Endothelial cell of umbilical vein (primary cell): ENCODE data around the gene PBX2. TPM values are rescaled to one million over a fixed set of nuclear protein-coding genes. Genes with fewer than 3 reads are reported as not detected.

Experiments
- BruUV-seq: library from RNA; stranded (reverse); fragments of 400-500 nt; replicated peaks from 2 replicates; lab custom pipeline; 2021; lab: Mats Ljungman, UMichigan
- CTCF ChIA-PET: fragments of 300-600, 350-600 bp; sonication (Branson Sonifier 250); formaldehyde crosslinking; loops from one replicate; lab custom pipeline; 2021; ENCODE audit warnings: antibody characterized with exemption, inconsistent platforms; lab: Charles Lee
- POLR2A ChIA-PET: fragments of 300-600, 350-600 bp; sonication (Branson Sonifier 250); formaldehyde crosslinking; loops from one replicate; lab custom pipeline; 2021; ENCODE audit warnings: antibody characterized with exemption, inconsistent platforms; lab: Charles Lee
- DNase-seq: peaks from one replicate; pipeline ENCODE4 v3.0.0-alpha.2; 2011; ENCODE audit warnings: low read depth, low spot score
- FAIRE-seq: peaks from 2 replicates; lab custom pipeline; 2011; peaks lifted over from hg19 to GRCh38; lab: Jason Lieb, UNC
- H2AFZ ChIP-seq: 2 replicates; pipeline ENCODE4 v1.6.0; 2012; ENCODE audit warnings: low read depth, low read length, control low read depth, inconsistent platforms
- H3K27ac ChIP-seq: 2 replicates; pipeline ENCODE4 v1.5.1; 2011; ENCODE audit warnings: low read depth, mild to moderate bottlenecking, control low read depth, low read length, moderate library complexity; ENCODE audit not compliant: insufficient read depth
- H3K27me3 ChIP-seq, 2 experiments: 2 replicates each; pipeline versions ENCODE4 v1.6.0 to v1.6.1; 2011; ENCODE audit warnings: low read length in 2 of 2, mixed read lengths in 1 of 2; ENCODE audit not compliant: control insufficient read depth in 2 of 2, insufficient read depth in 2 of 2
- H3K36me3 ChIP-seq, 2 experiments: 2 replicates in 1 of 2; 3 replicates in 1 of 2; pipeline ENCODE4 v1.5.1; 2011; ENCODE audit warnings: low read length in 2 of 2, mild to moderate bottlenecking in 1 of 2, moderate library complexity in 1 of 2; ENCODE audit not compliant: control insufficient read depth in 2 of 2, insufficient read depth in 2 of 2; ENCODE audit errors: extremely low read depth in 1 of 2
- H3K4me1 ChIP-seq: 3 replicates; pipeline ENCODE4 v1.5.1; 2011; ENCODE audit warnings: mild to moderate bottlenecking, low read length; ENCODE audit not compliant: control insufficient read depth, insufficient read depth; ENCODE audit errors: extremely low read depth
- H3K4me2 ChIP-seq: 2 replicates; pipeline ENCODE4 v1.6.1; 2011; ENCODE audit warnings: low read length, control low read depth, mixed read lengths; ENCODE audit not compliant: insufficient read depth
- H3K4me3 ChIP-seq, 3 experiments: fragments of 200-600 bp in 1 of 3; sonication (generic), shearing (Covaris generic) in 1 of 3; replicated peaks in 1 of 3; 2 replicates each; pipeline ENCODE4 v1.5.1; 2011 to 2016; ENCODE audit warnings: control low read depth in 3 of 3, low read length in 3 of 3, mild to moderate bottlenecking in 2 of 3, inconsistent platforms in 1 of 3, low read depth in 1 of 3, moderate library complexity in 1 of 3; ENCODE audit not compliant: insufficient read depth in 1 of 3
- H3K79me2 ChIP-seq: 2 replicates; pipeline ENCODE4 v1.6.0; 2012; ENCODE audit warnings: low read length, inconsistent platforms; ENCODE audit not compliant: control insufficient read depth, insufficient read depth
- H3K9ac ChIP-seq: replicated peaks from 2 replicates; pipeline ENCODE3; 2011; ENCODE audit warnings: low read length, control low read depth; ENCODE audit not compliant: insufficient read depth; ENCODE audit errors: extremely low read depth
- H3K9me1 ChIP-seq: replicated peaks from 3 replicates; pipeline ENCODE4 v1.6.0; 2011; ENCODE audit warnings: mild to moderate bottlenecking, low read length; ENCODE audit not compliant: control insufficient read depth, insufficient read depth; ENCODE audit errors: extremely low read depth
- H3K9me3 ChIP-seq: replicated peaks from 2 replicates; pipeline ENCODE4 v1.5.1; 2012; ENCODE audit warnings: low read length, inconsistent platforms; ENCODE audit not compliant: control insufficient read depth, insufficient read depth
- H4K20me1 ChIP-seq: replicated peaks from 2 replicates; pipeline ENCODE3; 2011; ENCODE audit warnings: mild to moderate bottlenecking, low read length; ENCODE audit not compliant: control insufficient read depth, insufficient read depth; ENCODE audit errors: extremely low read depth
- EZH2 ChIP-seq: IDR thresholded peaks from 2 replicates; pipeline ENCODE4 v1.6.1; 2012; ENCODE audit warnings: borderline replicate concordance, low read depth, mild to moderate bottlenecking, moderate library complexity, low read length, inconsistent platforms; ENCODE audit not compliant: severe bottlenecking
- GATA2 ChIP-seq: IDR thresholded peaks from 2 replicates; pipeline ENCODE4 v1.7.0; 2011; ENCODE audit warnings: low read depth, mild to moderate bottlenecking, moderate library complexity, mixed read lengths, low read length; ENCODE audit not compliant: insufficient read length, insufficient read depth
- JUN ChIP-seq: IDR thresholded peaks from 2 replicates; pipeline ENCODE4 v1.6.1; 2011; ENCODE audit warnings: borderline replicate concordance, low read depth; ENCODE audit not compliant: insufficient read length, insufficient read depth
- MYC ChIP-seq: IDR thresholded peaks from one replicate; pipeline ENCODE4 v1.6.1; 2011; ENCODE audit warnings: mild to moderate bottlenecking, low read depth, low read length
- POLR2A ChIP-seq: IDR thresholded peaks from 2 replicates; pipeline ENCODE4 v1.6.1; 2012; ENCODE audit warnings: low read depth, mild to moderate bottlenecking, control low read depth, low read length
- POLR2AphosphoS5 ChIP-seq: IDR thresholded peaks from 2 replicates; pipeline ENCODE4 v1.6.1; 2012; ENCODE audit warnings: low read depth, mild to moderate bottlenecking, control low read depth, low read length, moderate library complexity; ENCODE audit not compliant: insufficient read depth
- dilution Hi-C: fragments of 300-500 bp; cut with MboI; formaldehyde crosslinking; loops from one replicate; pipeline ENCODE4 v1.15.0; 2019; ENCODE audit warnings: low sequenced_read_pairs; ENCODE audit not compliant: extremely low pct_ligation_motif_present
- intact Hi-C: fragments of 100-400 bp; cut with micrococcal nuclease; formaldehyde crosslinking; loops from one replicate; pipeline ENCODE4 v1.10.0; 2022
- polyA plus RNA-seq, 4 experiments: library from polyadenylated mRNA; depleted of rRNA in 3 of 4; stranded (reverse) in 3 of 4; unstranded in 1 of 4; fragments of >200 nt; gene quantifications; 2 replicates each; pipeline versions ENCODE4 v1.2.1 to v1.2.3, GENCODE V29; 2011 to 2012; ENCODE audit warnings: missing spikeins in 1 of 4
- total RNA-seq: library from RNA; stranded (reverse); gene quantifications from 2 replicates; pipeline ENCODE4 v1.2.3, GENCODE V29; 2021
- TF ChIP-seq, protein P1 (sequence below): IDR thresholded peaks from 2 replicates; pipeline ENCODE4 v1.6.1; 2011; ENCODE audit not compliant: insufficient read depth, insufficient read length
- TF ChIP-seq, protein P2 (sequence below), 2 donors: IDR thresholded peaks; 1 replicate in 1 of 2; 2 replicates in 1 of 2; pipeline ENCODE4 v1.5.1; 2011; ENCODE audit warnings: low read length in 2 of 2, mild to moderate bottlenecking in 2 of 2, moderate library complexity in 2 of 2, control low read depth in 1 of 2, inconsistent platforms in 1 of 2, low read depth in 1 of 2; ENCODE audit not compliant: insufficient read depth in 1 of 2; ENCODE audit errors: extremely low read depth in 1 of 2

PBX2 gene
- total and polyA plus RNA-seq, 2 donors (not counting 3 experiments of a cell fraction or from before 2014, with no cell fraction given) = 82.3 to 100 TPM

DNA sequence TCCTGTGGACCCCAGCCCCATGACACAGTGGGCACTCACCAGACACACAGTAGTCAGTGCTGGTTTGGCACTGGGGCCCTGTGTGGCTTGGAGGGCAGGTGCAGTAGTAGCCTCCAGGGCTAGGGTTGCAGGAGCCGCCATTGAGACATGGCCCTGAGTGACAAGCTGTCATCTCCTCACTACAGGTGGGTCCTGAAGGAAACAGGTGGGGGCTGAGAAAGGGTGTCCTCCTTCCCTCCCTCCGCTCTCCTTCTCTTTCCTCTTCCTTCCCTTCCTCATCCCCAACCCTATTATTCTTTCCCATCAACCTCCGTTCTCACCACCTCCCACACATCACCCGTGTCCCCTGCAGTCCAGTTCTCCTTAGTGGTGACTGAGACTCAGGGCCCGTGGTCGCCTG is 23.6 kb upstream of the PBX2 start:
- no peaks in the 10 kb centered on the region for H3K79me2 ChIP-seq
- no peaks in the 10 kb centered on the region for H4K20me1 ChIP-seq
- no TSS peak for BruUV-seq
- H3K36me3 ChIP-seq = peaks cover 14 to 18% of the 10 kb centered on the region in 2 experiments
- intact Hi-C loops (no loop called here), dilution Hi-C loops (no loop called here)
- POLR2A ChIA-PET = no interaction called here
- CTCF ChIA-PET = interaction anchor here (1.0 kb wide), 1 partner anchor 18 kb away, joined by 3 read pairs; no protein-coding TSS in a partner anchor
- H3K9me1 ChIP-seq = no peaks in the 10 kb centered on the region
- H3K27me3 ChIP-seq = no peaks in the 10 kb centered on the region
- H3K4me3 ChIP-seq = no peak overlapping the region
- DNase-seq (no peak), FAIRE-seq (no peak)
- H3K27ac ChIP-seq = no peak overlapping the region
- H3K9ac ChIP-seq = no peak overlapping the region
- TF ChIP-seq POLR2AphosphoS5 = no peak
- TF ChIP-seq EZH2 = no peak
- no peak for TF ChIP-seq MYC
- TF ChIP-seq GATA2 = no peak
- TF ChIP-seq JUN = no peak
- TF ChIP-seq, protein P1, sequence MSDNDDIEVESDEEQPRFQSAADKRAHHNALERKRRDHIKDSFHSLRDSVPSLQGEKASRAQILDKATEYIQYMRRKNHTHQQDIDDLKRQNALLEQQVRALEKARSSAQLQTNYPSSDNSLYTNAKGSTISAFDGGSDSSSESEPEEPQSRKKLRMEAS = no peak
- TF ChIP-seq, protein P2, sequence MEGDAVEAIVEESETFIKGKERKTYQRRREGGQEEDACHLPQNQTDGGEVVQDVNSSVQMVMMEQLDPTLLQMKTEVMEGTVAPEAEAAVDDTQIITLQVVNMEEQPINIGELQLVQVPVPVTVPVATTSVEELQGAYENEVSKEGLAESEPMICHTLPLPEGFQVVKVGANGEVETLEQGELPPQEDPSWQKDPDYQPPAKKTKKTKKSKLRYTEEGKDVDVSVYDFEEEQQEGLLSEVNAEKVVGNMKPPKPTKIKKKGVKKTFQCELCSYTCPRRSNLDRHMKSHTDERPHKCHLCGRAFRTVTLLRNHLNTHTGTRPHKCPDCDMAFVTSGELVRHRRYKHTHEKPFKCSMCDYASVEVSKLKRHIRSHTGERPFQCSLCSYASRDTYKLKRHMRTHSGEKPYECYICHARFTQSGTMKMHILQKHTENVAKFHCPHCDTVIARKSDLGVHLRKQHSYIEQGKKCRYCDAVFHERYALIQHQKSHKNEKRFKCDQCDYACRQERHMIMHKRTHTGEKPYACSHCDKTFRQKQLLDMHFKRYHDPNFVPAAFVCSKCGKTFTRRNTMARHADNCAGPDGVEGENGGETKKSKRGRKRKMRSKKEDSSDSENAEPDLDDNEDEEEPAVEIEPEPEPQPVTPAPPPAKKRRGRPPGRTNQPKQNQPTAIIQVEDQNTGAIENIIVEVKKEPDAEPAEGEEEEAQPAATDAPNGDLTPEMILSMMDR (IDR thresholded peaks at IDR 0.05; ENCODE audit: extremely low read depth in 1 of 2, insufficient read depth in 1 of 2, low read depth in 1 of 2, low read length in 2 of 2) = no peak
- TF ChIP-seq POLR2A = no peak
- H3K9me3 ChIP-seq = no peaks in the 10 kb centered on the region
- H2AFZ ChIP-seq = no peak overlapping the region
- H3K4me1 ChIP-seq = no peaks in the 10 kb centered on the region
- no peak overlapping the region for H3K4me2 ChIP-seq
